ENCODE data around the gene PTER. TPM values are rescaled to one million over a fixed set of nuclear protein-coding genes. Genes with fewer than 3 reads are reported as not detected.

The PTER gene
- total RNA-seq, 1 experiment from 2014 or later, result 25.8 TPM

- Histone ChIP-seq H3K27me3 (ENCODE audit: insufficient read depth, low read length) (peaks cover 21% of the 10 kb centered on the region; the same call in 1 of the 2 replicates), H2AFZ (ENCODE audit: low read depth, low read length, poor library complexity, severe bottlenecking) (no peak overlapping the region), H4K20me1 (ENCODE audit: insufficient read depth) (no peaks in the 10 kb centered on the region), H3K4me2 (ENCODE audit: low read length) (no peak overlapping the region), H3K79me2 (ENCODE audit: insufficient read depth, low read length) (no peaks in the 10 kb centered on the region), H3K9me2 (ENCODE audit: insufficient read depth) (no peaks in the 10 kb centered on the region), H3K36me3 (ENCODE audit: control insufficient read depth in 1 of 2, insufficient read depth in 2 of 2, low read length in 2 of 2) (no peaks in the 10 kb centered on the region), H3K27ac (ENCODE audit: low read depth, low read length) (no peak overlapping the region), H3K4me3 (replicated peaks in 1 of 2; ENCODE audit: low read depth in 1 of 2, low read length in 2 of 2) (no peak overlapping the region), H3K4me1 (ENCODE audit: control insufficient read depth in 1 of 2, insufficient read depth in 2 of 2, low read length in 2 of 2) (no peaks in the 10 kb centered on the region), H3K9ac (ENCODE audit: low read length) (no peak overlapping the region), H3K9me3 (ENCODE audit: control insufficient read depth in 1 of 2, insufficient read depth in 1 of 2, low read depth in 1 of 2, low read length in 2 of 2) (no peaks in the 10 kb centered on the region)
- DNase-seq (ENCODE audit: low read depth, low spot score), result no peak
- ChIA-PET POLR2A (no interaction called here), CTCF (no interaction called here), RAD21 (ENCODE audit: low non-redundant PET in 1 of 2, low total read pairs in 2 of 2, uncharacterized antibody in 2 of 2, unreplicated experiment in 2 of 2) (no interaction called here)
- ATAC-seq, result no peak
- intact Hi-C loops (cut with micrococcal nuclease), result no loop called here
- BruUV-seq (replicated peaks), result no TSS peak
- TF ChIP-seq SRF (IDR thresholded peaks at IDR 0.05; ENCODE audit: low read depth) (no peak), RAD21 (IDR thresholded peaks at IDR 0.05; ENCODE audit: low read depth) (no peak), SP1 (IDR thresholded peaks at IDR 0.05; ENCODE audit: low read depth) (no peak), MAX (IDR thresholded peaks at IDR 0.05) (no peak), POLR2AphosphoS5 (IDR thresholded peaks at IDR 0.05; ENCODE audit: low read depth, low read length) (no peak), ZBTB33 (IDR thresholded peaks at IDR 0.05; ENCODE audit: extremely low read depth, insufficient replicate concordance, low read length) (no peak), ATF3 (IDR thresholded peaks at IDR 0.05) (no peak), EZH2phosphoT487 (IDR thresholded peaks at IDR 0.05; ENCODE audit: borderline replicate concordance) (no peak), TCF7L2 (IDR thresholded peaks at IDR 0.05; ENCODE audit: borderline replicate concordance, extremely low read depth, insufficient read depth, insufficient read length) (no peak), JUND (IDR thresholded peaks at IDR 0.05) (no peak), ZNF274 (IDR thresholded peaks at IDR 0.05; ENCODE audit: low read depth, low read length) (no peak)
Observed at GRCh38 chr10:16417341-16417740, 19.5 kb upstream of the PTER start.

All from HCT116 (cell line).